ENCODE results near the gene RNF220.

DNA sequence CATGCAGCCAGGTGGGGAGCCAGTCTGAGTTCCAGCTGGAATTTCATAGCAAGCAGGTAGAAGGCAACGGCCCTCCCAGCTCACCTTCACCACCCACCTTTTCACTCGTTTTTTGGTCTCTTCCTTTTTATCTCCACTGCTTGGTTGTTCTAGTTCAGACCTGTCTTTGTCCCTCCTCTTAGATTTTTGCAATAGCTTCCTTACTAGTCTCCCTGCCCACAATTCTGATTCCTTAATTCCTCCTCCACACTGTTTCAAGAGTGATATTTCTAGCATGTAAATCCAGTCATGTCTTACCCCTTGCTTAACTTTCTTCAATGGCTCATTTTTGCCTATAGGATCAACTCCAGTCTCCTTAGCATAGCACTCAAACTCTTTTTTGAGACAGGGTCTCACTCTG, 149.7 kb downstream of the RNF220 start:
- TF ChIP-seq, protein P1, sequence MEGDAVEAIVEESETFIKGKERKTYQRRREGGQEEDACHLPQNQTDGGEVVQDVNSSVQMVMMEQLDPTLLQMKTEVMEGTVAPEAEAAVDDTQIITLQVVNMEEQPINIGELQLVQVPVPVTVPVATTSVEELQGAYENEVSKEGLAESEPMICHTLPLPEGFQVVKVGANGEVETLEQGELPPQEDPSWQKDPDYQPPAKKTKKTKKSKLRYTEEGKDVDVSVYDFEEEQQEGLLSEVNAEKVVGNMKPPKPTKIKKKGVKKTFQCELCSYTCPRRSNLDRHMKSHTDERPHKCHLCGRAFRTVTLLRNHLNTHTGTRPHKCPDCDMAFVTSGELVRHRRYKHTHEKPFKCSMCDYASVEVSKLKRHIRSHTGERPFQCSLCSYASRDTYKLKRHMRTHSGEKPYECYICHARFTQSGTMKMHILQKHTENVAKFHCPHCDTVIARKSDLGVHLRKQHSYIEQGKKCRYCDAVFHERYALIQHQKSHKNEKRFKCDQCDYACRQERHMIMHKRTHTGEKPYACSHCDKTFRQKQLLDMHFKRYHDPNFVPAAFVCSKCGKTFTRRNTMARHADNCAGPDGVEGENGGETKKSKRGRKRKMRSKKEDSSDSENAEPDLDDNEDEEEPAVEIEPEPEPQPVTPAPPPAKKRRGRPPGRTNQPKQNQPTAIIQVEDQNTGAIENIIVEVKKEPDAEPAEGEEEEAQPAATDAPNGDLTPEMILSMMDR (IDR thresholded peaks at IDR 0.05; ENCODE audit: low read depth, low read length, poor library complexity, severe bottlenecking): no peak
- TF ChIP-seq EZH2phosphoT487 (IDR thresholded peaks at IDR 0.05; ENCODE audit: borderline replicate concordance, low read length): no peak
